K562 (cell line): ENCODE data around the gene NDFIP2.
"Not testable (repeated sequence)": the region's sequence is repeated elsewhere in the genome, so short reads cannot be mapped to it uniquely, and the experiment has no call there.

ENCODE experiments used
- CAMTA2 ChIP-seq: fragments of 250-450 bp; sonication (Bioruptor Pico); conservative IDR thresholded peaks from 2 replicates; pipeline ENCODE4 v1.5.1; 2022
- CTCF ChIP-seq, 3 experiments: IDR thresholded peaks in 2 of 3; conservative IDR thresholded peaks in 1 of 3; 2 replicates each; pipeline ENCODE4 v1.5.1; 2011 to 2012; ENCODE audit warnings: low read length in 3 of 3, mild to moderate bottlenecking in 3 of 3, control low read depth in 2 of 3, improper control_type of control experiment in 1 of 3, inconsistent platforms in 1 of 3, low read depth in 1 of 3, mixed read lengths in 1 of 3, moderate library complexity in 1 of 3; ENCODE audit not compliant: insufficient read depth in 2 of 3
- HDGF ChIP-seq: fragments of 450-650 bp; IDR thresholded peaks from 2 replicates; pipeline ENCODE4 v1.6.1; 2016
- HNRNPH1 ChIP-seq: fragments of 200-400 bp; formaldehyde crosslinking; optimal IDR thresholded peaks from 2 replicates; pipeline ENCODE3; 2017; ENCODE audit warnings: low read depth, mild to moderate bottlenecking, low read length, moderate library complexity
- NFYB ChIP-seq: IDR thresholded peaks from 2 replicates; pipeline ENCODE4 v1.6.1; 2011; ENCODE audit warnings: mild to moderate bottlenecking, moderate library complexity; ENCODE audit not compliant: insufficient read length; ENCODE audit errors: extremely low read depth
- NR4A1 ChIP-seq, 2 experiments: fragments of 250-450 bp in 1 of 2; fragments of 450-650 bp in 1 of 2; sonication (Bioruptor Pico) in 1 of 2; IDR thresholded peaks; 2 replicates each; pipeline versions ENCODE4 v1.4.0 to v1.6.1; 2016 to 2020; ENCODE audit warnings: mild to moderate bottlenecking in 2 of 2, missing compliant biosample characterization in 1 of 2, missing genetic modification characterization in 1 of 2, moderate library complexity in 1 of 2
- POLR2AphosphoS5 ChIP-seq: IDR thresholded peaks from 2 replicates; pipeline ENCODE4 v1.6.1; 2011; ENCODE audit warnings: mild to moderate bottlenecking, low read depth, low read length, moderate library complexity; ENCODE audit not compliant: control insufficient read depth, insufficient read depth
- RAD21 ChIP-seq, 2 experiments: fragments of 250-450 bp in 1 of 2; fragments of 450-650 bp in 1 of 2; sonication (Bioruptor Pico) in 1 of 2; formaldehyde crosslinking in 1 of 2; IDR thresholded peaks in 1 of 2; conservative IDR thresholded peaks in 1 of 2; 2 replicates each; pipeline versions ENCODE4 v1.4.0 to v1.8.0; 2020 to 2022; ENCODE audit warnings: mild to moderate bottlenecking in 2 of 2, moderate library complexity in 1 of 2
- SRSF1 ChIP-seq: fragments of 200-400 bp; formaldehyde crosslinking; IDR thresholded peaks from 2 replicates; pipeline ENCODE4 v1.6.1; 2017; ENCODE audit warnings: mild to moderate bottlenecking, low read depth, low read length, moderate library complexity
- TCF7L2 ChIP-seq: fragments of 150-350 bp; IDR thresholded peaks from 2 replicates; pipeline ENCODE4 v1.6.1; 2016; ENCODE audit warnings: low read depth, mild to moderate bottlenecking, low read length, moderate library complexity
- ZEB2 ChIP-seq: fragments of 450-650 bp; IDR thresholded peaks from 2 replicates; pipeline ENCODE4 v1.6.1; 2016
- ZNF707 ChIP-seq: fragments of 250-450 bp; sonication (Bioruptor Pico); conservative IDR thresholded peaks from 2 replicates; pipeline ENCODE4 v1.8.0; 2022; ENCODE audit warnings: inconsistent platforms, mild to moderate bottlenecking, moderate library complexity
- TF ChIP-seq, protein P1 (sequence below): fragments of 450-650 bp; IDR thresholded peaks from 2 replicates; pipeline ENCODE4 v1.6.1; 2016; ENCODE audit warnings: antibody characterized with exemption
- TF ChIP-seq, protein P2 (sequence below), 2 experiments: fragments of 450-650 bp; IDR thresholded peaks; 2 replicates each; pipeline ENCODE4 v1.6.1; 2016

DNA sequence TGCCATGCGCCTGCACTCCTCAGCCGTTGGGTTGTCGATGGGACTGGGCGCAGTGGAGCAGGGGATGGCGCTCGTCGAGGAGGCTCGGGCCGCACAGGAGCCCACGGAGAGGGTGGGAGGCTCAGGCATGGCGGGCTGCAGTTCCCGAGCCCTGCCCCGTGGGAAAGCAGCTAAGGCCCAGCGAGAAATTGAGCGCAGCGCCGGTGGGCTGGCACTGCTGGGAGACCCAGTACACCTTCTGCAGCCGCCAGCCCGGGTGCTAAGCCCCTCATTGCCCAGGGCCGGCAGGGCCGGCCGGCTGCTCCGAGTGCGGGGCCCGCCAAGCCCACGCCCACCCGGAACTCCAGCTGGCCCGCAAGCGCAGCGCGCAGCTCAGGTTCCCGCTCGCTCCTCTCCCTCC, 119.2 kb downstream of the NDFIP2 start:
- not testable (repeated sequence) for TF ChIP-seq CAMTA2 (CRISPR knock-in tag); TCF7L2; ZEB2; NR4A1 (CRISPR knock-in tag; IDR thresholded peaks at IDR 0.05); NR4A1 (tag; IDR thresholded peaks at IDR 0.05); CTCF (IDR thresholded peaks at IDR 0.05 in 2 of 3, conservative IDR thresholded peaks at IDR 0.05 in 1 of 3; ENCODE audit: insufficient read depth in 2 of 3, low read depth in 1 of 3, low read length in 3 of 3); SRSF1; POLR2AphosphoS5; NFYB; HNRNPH1; RAD21 (CRISPR knock-in tag; conservative IDR thresholded peaks at IDR 0.05 in 1 of 2, IDR thresholded peaks at IDR 0.05 in 1 of 2); HDGF; ZNF707 (CRISPR knock-in tag)
- TF ChIP-seq, protein P1, sequence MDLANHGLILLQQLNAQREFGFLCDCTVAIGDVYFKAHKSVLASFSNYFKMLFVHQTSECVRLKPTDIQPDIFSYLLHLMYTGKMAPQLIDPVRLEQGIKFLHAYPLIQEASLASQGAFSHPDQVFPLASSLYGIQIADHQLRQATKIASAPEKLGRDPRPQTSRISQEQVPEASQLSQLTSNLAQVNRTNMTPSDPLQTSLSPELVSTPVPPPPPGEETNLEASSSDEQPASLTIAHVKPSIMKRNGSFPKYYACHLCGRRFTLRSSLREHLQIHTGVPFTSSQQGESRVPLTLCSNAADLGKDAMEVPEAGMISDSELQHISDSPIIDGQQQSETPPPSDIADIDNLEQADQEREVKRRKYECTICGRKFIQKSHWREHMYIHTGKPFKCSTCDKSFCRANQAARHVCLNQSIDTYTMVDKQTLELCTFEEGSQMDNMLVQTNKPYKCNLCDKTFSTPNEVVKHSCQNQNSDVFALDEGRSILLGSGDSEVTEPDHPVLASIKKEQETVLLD = not testable (repeated sequence)
- TF ChIP-seq, protein P2, sequence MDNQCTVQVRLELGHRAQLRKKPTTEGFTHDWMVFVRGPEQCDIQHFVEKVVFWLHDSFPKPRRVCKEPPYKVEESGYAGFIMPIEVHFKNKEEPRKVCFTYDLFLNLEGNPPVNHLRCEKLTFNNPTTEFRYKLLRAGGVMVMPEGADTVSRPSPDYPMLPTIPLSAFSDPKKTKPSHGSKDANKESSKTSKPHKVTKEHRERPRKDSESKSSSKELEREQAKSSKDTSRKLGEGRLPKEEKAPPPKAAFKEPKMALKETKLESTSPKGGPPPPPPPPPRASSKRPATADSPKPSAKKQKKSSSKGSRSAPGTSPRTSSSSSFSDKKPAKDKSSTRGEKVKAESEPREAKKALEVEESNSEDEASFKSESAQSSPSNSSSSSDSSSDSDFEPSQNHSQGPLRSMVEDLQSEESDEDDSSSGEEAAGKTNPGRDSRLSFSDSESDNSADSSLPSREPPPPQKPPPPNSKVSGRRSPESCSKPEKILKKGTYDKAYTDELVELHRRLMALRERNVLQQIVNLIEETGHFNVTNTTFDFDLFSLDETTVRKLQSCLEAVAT (IDR thresholded peaks at IDR 0.05) = not testable (repeated sequence)
